Activated naive CD4-positive, alpha-beta T cell treated with anti-CD3 and anti-CD28 coated beads, Interleukin-2, amount 50 U/mL, for 24 hours (primary cell): Measurements from ENCODE around the gene KCNMA1.
"Not testable (repeated sequence)": the region's sequence is repeated elsewhere in the genome, so short reads cannot be mapped to it uniquely, and the experiment has no call there.

Experiments used
- H3K27ac Mint-ChIP-seq: one replicate; pipeline ENCODE4 v1.8.0; 2021; ENCODE audit warnings: mild to moderate bottlenecking, mixed read lengths
- H3K27me3 Mint-ChIP-seq: one replicate; pipeline ENCODE4 v1.8.0; 2021; ENCODE audit warnings: mixed read lengths
- H3K36me3 Mint-ChIP-seq: one replicate; pipeline ENCODE4 v1.8.0; 2021; ENCODE audit warnings: mixed read lengths
- H3K4me1 Mint-ChIP-seq: one replicate; pipeline ENCODE4 v1.8.0; 2021; ENCODE audit warnings: mixed read lengths
- H3K4me3 Mint-ChIP-seq: one replicate; pipeline ENCODE4 v1.8.0; 2021; ENCODE audit warnings: mild to moderate bottlenecking, mixed read lengths
- H3K9me3 Mint-ChIP-seq: one replicate; pipeline ENCODE4 v1.8.0; 2021; ENCODE audit warnings: mixed read lengths

Gene KCNMA1

DNA sequence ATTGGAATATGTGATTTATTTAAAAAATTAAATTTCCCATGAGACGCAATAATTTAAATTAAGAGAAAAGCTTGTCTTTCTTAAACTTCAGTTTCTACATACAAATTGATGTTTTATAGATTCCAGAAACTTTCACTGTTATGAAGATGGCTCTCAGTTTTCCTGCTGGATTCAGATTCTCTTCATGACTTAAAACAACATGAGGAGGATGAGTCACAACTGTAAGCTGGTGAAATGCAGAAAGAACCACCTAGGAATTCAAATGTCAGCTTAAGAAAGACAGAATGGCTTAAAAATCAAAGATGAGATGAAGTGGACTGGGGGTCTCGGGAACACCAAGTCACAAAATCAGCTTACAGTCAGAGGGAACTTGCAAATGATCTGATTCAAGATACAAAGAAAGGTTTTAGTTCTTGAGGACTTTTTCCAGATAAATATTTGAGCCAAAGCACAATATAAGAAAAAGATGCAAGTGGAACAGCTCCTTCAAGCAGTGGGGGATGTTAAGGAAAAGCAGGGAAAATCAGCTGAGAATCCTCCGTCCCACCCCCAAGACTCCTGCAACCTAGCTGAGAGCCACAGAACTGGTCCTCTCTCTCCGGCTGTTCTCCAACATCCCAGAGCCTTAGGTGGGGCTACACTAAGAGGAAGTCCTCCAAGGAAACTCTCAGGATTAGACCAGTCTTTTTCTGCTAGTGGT is 279.8 kb downstream of the KCNMA1 start:
- Mint-ChIP-seq H3K9me3 (no peaks in the 10 kb centered on the region), H3K27me3 (peaks cover 1% of the 10 kb centered on the region), H3K4me1 (no peaks in the 10 kb centered on the region), H3K4me3 (no peak overlapping the region), H3K36me3 (no peaks in the 10 kb centered on the region), H3K27ac (no peak overlapping the region)

DNA sequence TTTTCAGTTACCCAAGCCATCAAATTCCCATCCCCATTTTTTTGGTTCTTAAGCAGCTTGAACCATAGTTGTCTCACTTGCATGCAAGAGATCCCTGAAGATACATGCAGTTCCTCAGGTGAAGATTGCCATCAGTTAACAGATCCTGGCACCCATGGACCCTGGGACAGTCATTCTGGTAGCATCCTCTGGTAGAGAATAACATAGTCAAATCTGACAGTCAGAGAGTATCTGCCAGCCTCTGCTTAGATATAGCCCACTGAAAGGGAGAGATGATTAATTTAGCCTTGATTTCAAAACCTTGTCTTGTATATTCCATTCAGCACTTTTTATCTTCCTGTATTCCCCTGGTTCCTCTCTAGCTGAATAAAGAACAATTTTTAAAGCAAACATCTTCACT is 280.4 kb downstream of the KCNMA1 start:
- Mint-ChIP-seq H3K4me3 (no peak overlapping the region), H3K27ac (no peak overlapping the region), H3K9me3 (no peaks in the 10 kb centered on the region), H3K36me3 (no peaks in the 10 kb centered on the region), H3K4me1 (no peaks in the 10 kb centered on the region), H3K27me3 (no peaks in the 10 kb centered on the region)

DNA sequence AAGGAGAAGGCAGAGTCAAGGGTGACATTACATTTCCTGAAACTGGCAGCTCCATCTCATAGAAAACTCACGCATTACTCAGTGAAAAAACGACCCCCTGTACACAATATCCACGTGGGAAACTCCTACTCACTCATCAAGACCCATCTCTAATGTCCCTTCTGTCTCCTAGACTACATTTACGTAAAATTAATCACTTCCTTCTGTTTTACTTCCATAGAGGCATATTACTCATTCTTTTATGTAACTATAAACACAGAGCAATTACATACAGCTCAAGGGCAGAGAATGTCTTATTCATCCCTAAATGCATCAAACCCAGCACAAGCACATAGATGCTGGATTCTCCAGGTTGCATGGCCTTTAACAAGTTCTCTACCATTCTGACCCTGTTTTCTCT is 281.8 kb downstream of the KCNMA1 start:
- H3K9me3 Mint-ChIP-seq, result no peaks in the 10 kb centered on the region
- no peak overlapping the region for H3K27ac Mint-ChIP-seq
- no peaks in the 10 kb centered on the region for H3K4me1 Mint-ChIP-seq
- H3K36me3 Mint-ChIP-seq, result no peaks in the 10 kb centered on the region
- H3K4me3 Mint-ChIP-seq, result no peak overlapping the region
- H3K27me3 Mint-ChIP-seq, result no peaks in the 10 kb centered on the region

GRCh38 chr10:77351386-77351785 is 286.2 kb downstream of the KCNMA1 start:
- no peak overlapping the region for H3K4me3 Mint-ChIP-seq
- H3K27me3 Mint-ChIP-seq, result no peaks in the 10 kb centered on the region
- H3K36me3 Mint-ChIP-seq, result no peaks in the 10 kb centered on the region
- no peak overlapping the region for H3K27ac Mint-ChIP-seq
- H3K9me3 Mint-ChIP-seq, result peaks cover 7% of the 10 kb centered on the region
- no peaks in the 10 kb centered on the region for H3K4me1 Mint-ChIP-seq

GRCh38 chr10:77350711-77351119 is 286.9 kb downstream of the KCNMA1 start:
- Mint-ChIP-seq H3K36me3 (no peaks in the 10 kb centered on the region), H3K27ac (no peak overlapping the region), H3K4me3 (no peak overlapping the region), H3K9me3 (peaks cover 14% of the 10 kb centered on the region), H3K4me1 (no peaks in the 10 kb centered on the region), H3K27me3 (peaks cover 2% of the 10 kb centered on the region)

- Mint-ChIP-seq H3K4me3 (no peak overlapping the region), H3K27ac (no peak overlapping the region), H3K4me1 (no peaks in the 10 kb centered on the region), H3K36me3 (no peaks in the 10 kb centered on the region), H3K9me3 (peaks cover 14% of the 10 kb centered on the region), H3K27me3 (peaks cover 2% of the 10 kb centered on the region)
These were observed 287.5 kb downstream of the KCNMA1 start for GRCh38 chr10:77350134-77350533.

GRCh38 chr10:77349226-77349625 is 288.4 kb downstream of the KCNMA1 start:
- Mint-ChIP-seq H3K4me1 (no peaks in the 10 kb centered on the region), H3K27ac (no peak overlapping the region), H3K9me3 (peaks cover 14% of the 10 kb centered on the region), H3K27me3 (peaks cover 2% of the 10 kb centered on the region), H3K36me3 (no peaks in the 10 kb centered on the region), H3K4me3 (no peak overlapping the region)

GRCh38 chr10:77348751-77349150 is 288.9 kb downstream of the KCNMA1 start:
- H3K27me3 Mint-ChIP-seq, result peaks cover 2% of the 10 kb centered on the region
- peaks cover 14% of the 10 kb centered on the region for H3K9me3 Mint-ChIP-seq
- no peak overlapping the region for H3K4me3 Mint-ChIP-seq
- H3K4me1 Mint-ChIP-seq, result no peaks in the 10 kb centered on the region
- no peaks in the 10 kb centered on the region for H3K36me3 Mint-ChIP-seq
- H3K27ac Mint-ChIP-seq, result no peak overlapping the region

GRCh38 chr10:77348082-77348481 is 289.5 kb downstream of the KCNMA1 start:
- Mint-ChIP-seq H3K36me3 (no peaks in the 10 kb centered on the region), H3K27ac (no peak overlapping the region), H3K9me3 (peaks cover 14% of the 10 kb centered on the region), H3K4me3 (no peak overlapping the region), H3K4me1 (no peaks in the 10 kb centered on the region), H3K27me3 (peaks cover 2% of the 10 kb centered on the region)

DNA sequence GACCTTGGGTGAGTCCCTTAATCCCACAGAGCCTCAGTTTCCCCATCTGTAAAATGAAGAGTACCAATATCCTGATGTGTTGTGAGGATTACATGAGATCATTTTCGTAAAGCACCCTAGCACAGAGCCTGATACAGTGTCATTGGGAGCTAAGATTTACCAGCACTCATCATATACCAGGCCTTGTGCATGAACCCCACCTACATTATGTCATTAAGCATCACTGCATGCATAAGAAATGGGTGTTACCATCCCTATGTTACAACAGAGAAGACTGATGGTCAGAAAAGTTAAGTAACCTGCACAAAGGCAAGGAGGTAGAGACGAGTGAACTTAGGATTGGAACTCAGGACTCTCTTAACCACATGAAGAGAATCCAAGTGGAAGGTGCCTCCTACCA is 290.6 kb downstream of the KCNMA1 start:
- Mint-ChIP-seq H3K9me3 (peaks cover 14% of the 10 kb centered on the region), H3K27me3 (peaks cover 2% of the 10 kb centered on the region), H3K4me1 (no peaks in the 10 kb centered on the region), H3K4me3 (no peak overlapping the region), H3K27ac (no peak overlapping the region), H3K36me3 (no peaks in the 10 kb centered on the region)

DNA sequence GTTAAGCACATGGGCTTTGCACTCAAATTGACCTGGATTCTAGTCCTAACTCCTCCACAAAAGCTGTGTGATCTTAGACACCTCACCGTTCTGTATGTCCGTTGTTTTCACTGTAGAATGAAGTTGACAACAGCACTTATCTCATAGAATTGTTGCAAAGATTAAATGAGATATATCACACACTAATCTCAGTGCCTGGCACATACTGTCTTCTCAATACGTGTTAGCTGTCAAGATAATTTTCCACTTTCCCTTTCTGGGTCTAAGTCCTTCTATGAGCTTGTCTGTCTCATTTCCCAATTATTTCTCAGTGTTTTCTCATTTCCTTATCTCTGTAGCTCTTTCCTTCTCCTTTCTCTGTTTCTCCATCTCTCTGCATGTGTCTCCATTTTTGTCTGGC is 296.6 kb downstream of the KCNMA1 start:
- H3K9me3 Mint-ChIP-seq, result peaks cover 3% of the 10 kb centered on the region
- no peaks in the 10 kb centered on the region for H3K4me1 Mint-ChIP-seq
- H3K27me3 Mint-ChIP-seq, result peaks cover 3% of the 10 kb centered on the region
- H3K36me3 Mint-ChIP-seq, result no peaks in the 10 kb centered on the region
- no peak overlapping the region for H3K4me3 Mint-ChIP-seq
- H3K27ac Mint-ChIP-seq, result no peak overlapping the region

GRCh38 chr10:77339872-77340271 is 297.7 kb downstream of the KCNMA1 start:
- H3K4me1 Mint-ChIP-seq, H3K27me3 Mint-ChIP-seq, H3K4me3 Mint-ChIP-seq, H3K9me3 Mint-ChIP-seq, H3K27ac Mint-ChIP-seq, H3K36me3 Mint-ChIP-seq: not testable (repeated sequence)

DNA sequence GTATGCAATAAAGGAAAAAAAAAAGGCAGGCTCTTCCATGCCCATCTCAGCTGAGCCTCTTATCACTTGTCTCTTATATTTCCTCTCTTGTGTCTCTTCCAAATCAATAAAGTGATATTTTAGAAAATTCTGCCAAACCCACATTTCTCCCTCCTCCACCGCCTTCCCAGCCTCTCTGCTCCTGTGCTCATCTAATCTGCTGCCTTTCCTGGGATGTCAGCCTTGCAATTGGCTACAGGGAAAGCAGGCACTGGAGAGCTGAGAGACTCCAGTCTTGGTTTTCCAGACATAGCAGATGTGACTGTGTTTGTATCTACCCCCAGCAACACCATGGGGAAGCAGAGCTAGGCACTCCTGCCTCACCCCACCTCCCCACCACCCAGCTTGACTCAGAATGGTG is 298.4 kb downstream of the KCNMA1 start:
- H3K27me3 Mint-ChIP-seq, result peaks cover 2% of the 10 kb centered on the region
- no peaks in the 10 kb centered on the region for H3K9me3 Mint-ChIP-seq
- H3K36me3 Mint-ChIP-seq, result no peaks in the 10 kb centered on the region
- no peak overlapping the region for H3K4me3 Mint-ChIP-seq
- H3K4me1 Mint-ChIP-seq, result no peaks in the 10 kb centered on the region
- H3K27ac Mint-ChIP-seq, result no peak overlapping the region

- H3K4me1 Mint-ChIP-seq, result no peaks in the 10 kb centered on the region
- H3K27me3 Mint-ChIP-seq, result peaks cover 2% of the 10 kb centered on the region
- H3K9me3 Mint-ChIP-seq, result no peaks in the 10 kb centered on the region
- H3K4me3 Mint-ChIP-seq, result no peak overlapping the region
- no peak overlapping the region for H3K27ac Mint-ChIP-seq
- no peaks in the 10 kb centered on the region for H3K36me3 Mint-ChIP-seq
These were observed 299.5 kb downstream of the KCNMA1 start for GRCh38 chr10:77338143-77338542.

DNA sequence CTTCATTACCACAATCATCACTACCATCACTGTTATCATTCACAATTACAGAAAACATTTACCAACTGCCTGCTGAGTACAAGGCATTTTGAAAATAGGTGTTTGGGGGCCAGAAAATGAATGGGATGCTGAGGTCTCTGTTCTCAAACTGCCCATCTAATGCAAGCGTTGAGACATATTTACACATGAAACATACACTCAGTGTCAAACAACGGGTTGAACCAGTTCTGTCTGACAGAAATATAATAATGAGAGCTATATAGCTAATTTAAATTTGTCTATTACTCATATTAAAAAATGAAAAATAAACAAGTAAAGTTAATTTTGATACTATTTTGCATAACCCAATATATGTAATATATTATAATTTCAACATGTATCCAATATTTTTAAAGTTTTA is 303.1 kb downstream of the KCNMA1 start:
- H3K4me3 Mint-ChIP-seq, result no peak overlapping the region

DNA sequence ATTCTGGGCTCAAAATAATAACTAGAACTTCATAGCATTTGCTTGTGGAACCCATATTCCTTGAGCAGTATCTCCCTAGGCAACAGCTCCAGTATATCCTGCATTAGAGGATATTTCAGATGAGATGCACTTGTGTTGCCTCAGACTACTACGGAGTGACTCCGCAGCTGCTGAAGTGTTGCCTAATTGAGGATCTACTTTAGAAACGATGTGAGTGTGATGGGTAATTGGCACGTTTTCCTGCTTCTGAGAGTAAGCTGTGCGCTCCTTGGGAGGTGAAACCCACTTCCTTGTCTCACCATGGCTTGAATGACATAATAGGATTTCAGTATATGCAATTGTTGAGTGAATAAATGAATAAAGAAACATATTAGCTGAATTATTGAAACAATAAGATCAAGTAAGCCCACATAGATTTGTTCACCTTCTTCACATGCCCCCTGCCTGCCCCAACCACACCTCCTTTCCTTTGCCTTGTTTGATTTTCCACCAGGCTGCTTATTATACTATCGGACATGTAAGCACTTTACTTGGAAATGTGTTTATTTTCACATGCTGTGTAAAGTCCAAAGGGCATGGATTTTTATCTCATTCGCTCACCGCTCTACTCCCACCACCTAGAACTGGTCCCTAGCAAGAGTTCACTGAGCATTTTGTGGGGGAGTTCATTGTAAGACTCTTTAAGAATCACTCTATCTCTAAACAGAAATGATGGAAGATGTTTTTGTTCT is 303.8 kb downstream of the KCNMA1 start:
- H3K9me3 Mint-ChIP-seq, result no peaks in the 10 kb centered on the region
- no peak overlapping the region for H3K4me3 Mint-ChIP-seq
- H3K27ac Mint-ChIP-seq, result no peak overlapping the region

More for the DNA sequence above, 303.1 kb downstream of the KCNMA1 start:
- no peaks in the 10 kb centered on the region for H3K9me3 Mint-ChIP-seq
- no peaks in the 10 kb centered on the region for H3K36me3 Mint-ChIP-seq
- H3K4me1 Mint-ChIP-seq, result no peaks in the 10 kb centered on the region
- H3K27ac Mint-ChIP-seq, result no peak overlapping the region
- peaks cover 2% of the 10 kb centered on the region for H3K27me3 Mint-ChIP-seq

More for the DNA sequence above, 303.8 kb downstream of the KCNMA1 start:
- Mint-ChIP-seq H3K27me3 (peaks cover under 1% of the 10 kb centered on the region), H3K36me3 (no peaks in the 10 kb centered on the region), H3K4me1 (no peaks in the 10 kb centered on the region)
